H1 (cell line): ENCODE results near the gene S100A8. TPM values are rescaled to one million over a fixed set of nuclear protein-coding genes. Genes with fewer than 3 reads are reported as not detected.
A peak's percentile ranks its signal among the peaks of the same experiment; 100 is the strongest.

Experiments
- CTCF ChIA-PET: fragments of 300-600 bp; sonication (Branson Sonifier 250); formaldehyde crosslinking; loops from one replicate; lab custom pipeline; 2021; ENCODE audit not compliant: partially characterized antibody; lab: Charles Lee
- POLR2A ChIA-PET: fragments of 300-600 bp; sonication (Branson Sonifier 250); formaldehyde crosslinking; loops from one replicate; lab custom pipeline; 2021; ENCODE audit warnings: inconsistent platforms; ENCODE audit not compliant: partially characterized antibody; lab: Charles Lee
- DNase-seq, 2 experiments: peaks; one replicate each; pipeline versions ENCODE4 v3.0.0 to v3.0.0-alpha.2; 2010 to 2022; ENCODE audit warnings: low spot score in 2 of 2, low read depth in 1 of 2, mixed read lengths in 1 of 2
- FAIRE-seq: peaks from 2 replicates; lab custom pipeline; 2011; peaks lifted over from hg19 to GRCh38; lab: Jason Lieb, UNC
- H2AFZ ChIP-seq: 2 replicates; pipeline ENCODE4 v1.8.1; 2012; ENCODE audit warnings: low read length, inconsistent platforms
- H2AK5ac ChIP-seq: 2 replicates; pipeline ENCODE4 v1.6.1; 2013; ENCODE audit warnings: low read depth, low read length
- H2BK120ac ChIP-seq: replicated peaks from 2 replicates; pipeline ENCODE3; 2013; ENCODE audit warnings: low read depth, low read length, inconsistent platforms
- H2BK12ac ChIP-seq: 2 replicates; pipeline ENCODE4 v1.6.1; 2013; ENCODE audit warnings: low read depth, low read length
- H2BK15ac ChIP-seq: 2 replicates; pipeline ENCODE4 v1.6.1; 2013; ENCODE audit warnings: low read length
- H2BK20ac ChIP-seq: 2 replicates; pipeline ENCODE4 v1.6.1; 2013; ENCODE audit warnings: low read length
- H2BK5ac ChIP-seq: 2 replicates; pipeline ENCODE4 v1.6.1; 2013; ENCODE audit warnings: low read depth, low read length
- H3K14ac ChIP-seq: 2 replicates; pipeline ENCODE4 v1.6.1; 2013; ENCODE audit warnings: inconsistent platforms; ENCODE audit not compliant: insufficient read length
- H3K18ac ChIP-seq: 2 replicates; pipeline ENCODE4 v1.6.1; 2013; ENCODE audit warnings: low read length; ENCODE audit errors: extremely low read depth
- H3K23ac ChIP-seq: 2 replicates; pipeline ENCODE4 v1.6.1; 2013; ENCODE audit warnings: inconsistent platforms; ENCODE audit not compliant: insufficient read length
- H3K23me2 ChIP-seq: 2 replicates; pipeline ENCODE4 v1.6.1; 2013; ENCODE audit warnings: low read depth, low read length
- H3K27ac ChIP-seq: 2 replicates; pipeline ENCODE4 v1.6.1; 2011; ENCODE audit warnings: low read depth, low read length, inconsistent platforms
- H3K27me3 ChIP-seq, 4 experiments: replicated peaks in 1 of 4; 1 replicate in 1 of 4; 2 replicates in 3 of 4; pipeline versions ENCODE4 v1.6.1 to v1.8.1; 2011 to 2013; ENCODE audit warnings: low read length in 3 of 4, mild to moderate bottlenecking in 3 of 4, inconsistent platforms in 2 of 4, mixed read lengths in 2 of 4, moderate library complexity in 1 of 4; ENCODE audit not compliant: control insufficient read depth in 3 of 4, insufficient read depth in 3 of 4; ENCODE audit errors: extremely low read depth in 1 of 4
- H3K36me3 ChIP-seq, 4 experiments: 2 replicates each; pipeline versions ENCODE4 v1.6.1 to v1.8.1; 2011 to 2013; ENCODE audit warnings: mild to moderate bottlenecking in 4 of 4, low read length in 3 of 4, moderate library complexity in 2 of 4, control low read depth in 1 of 4, inconsistent platforms in 1 of 4; ENCODE audit not compliant: insufficient read depth in 4 of 4, control insufficient read depth in 2 of 4
- H3K4ac ChIP-seq: replicated peaks from 2 replicates; pipeline ENCODE3; 2013; ENCODE audit warnings: low read length, low read depth, mixed read lengths, inconsistent platforms; ENCODE audit not compliant: insufficient read length
- H3K4me1 ChIP-seq, 4 experiments: replicated peaks in 1 of 4; 1 replicate in 1 of 4; 2 replicates in 3 of 4; pipeline versions ENCODE4 v1.6.1 to v1.8.1; 2011 to 2013; ENCODE audit warnings: low read length in 3 of 4, inconsistent platforms in 2 of 4, mixed read lengths in 1 of 4; ENCODE audit not compliant: insufficient read depth in 4 of 4, control insufficient read depth in 3 of 4
- H3K4me2 ChIP-seq, 2 experiments: 2 replicates each; pipeline versions ENCODE4 v1.6.1 to v1.8.1; 2011 to 2013; ENCODE audit warnings: low read depth in 2 of 2, low read length in 2 of 2, control low read depth in 1 of 2, inconsistent platforms in 1 of 2, mild to moderate bottlenecking in 1 of 2; ENCODE audit not compliant: insufficient read depth in 1 of 2
- H3K4me3 ChIP-seq, 4 experiments: fragments of 200-600, 300-600 bp in 1 of 4; sonication (generic), shearing (Covaris generic), sonication (Bioruptor Twin) in 1 of 4; 2 replicates each; pipeline versions ENCODE4 v1.5.1 to v1.8.1; 2011 to 2016; ENCODE audit warnings: low read length in 4 of 4, low read depth in 3 of 4, control low read depth in 2 of 4, inconsistent platforms in 2 of 4, mild to moderate bottlenecking in 2 of 4, mixed read lengths in 1 of 4, moderate library complexity in 1 of 4; ENCODE audit not compliant: insufficient read depth in 2 of 4; ENCODE audit errors: extremely low read depth in 1 of 4
- H3K56ac ChIP-seq: replicated peaks from 2 replicates; pipeline ENCODE3; 2013; ENCODE audit warnings: low read depth, mild to moderate bottlenecking, mixed read lengths, low read length, inconsistent platforms; ENCODE audit not compliant: insufficient read length
- H3K79me1 ChIP-seq: 2 replicates; pipeline ENCODE4 v1.6.1; 2013; ENCODE audit warnings: low read depth, low read length, control low read depth
- H3K79me2 ChIP-seq, 2 experiments: 2 replicates each; pipeline versions ENCODE4 v1.6.1 to v1.8.1; 2012 to 2013; ENCODE audit warnings: low read length in 2 of 2, mild to moderate bottlenecking in 2 of 2, inconsistent platforms in 1 of 2; ENCODE audit not compliant: insufficient read depth in 2 of 2, control insufficient read depth in 1 of 2
- H3K9ac ChIP-seq, 4 experiments: replicated peaks in 1 of 4; 1 replicate in 1 of 4; 2 replicates in 3 of 4; pipeline versions ENCODE4 v1.6.1 to v1.8.1; 2011 to 2013; ENCODE audit warnings: low read depth in 3 of 4, low read length in 3 of 4, control low read depth in 2 of 4, mild to moderate bottlenecking in 2 of 4, moderate library complexity in 2 of 4, inconsistent platforms in 1 of 4; ENCODE audit errors: extremely low read depth in 1 of 4
- H3K9me3 ChIP-seq, 2 experiments: 2 replicates each; pipeline versions ENCODE4 v1.6.1 to v1.8.1; 2012 to 2013; ENCODE audit warnings: mild to moderate bottlenecking in 2 of 2, moderate library complexity in 2 of 2, control low read depth in 1 of 2, inconsistent platforms in 1 of 2, low read depth in 1 of 2, low read length in 1 of 2, mixed read lengths in 1 of 2; ENCODE audit not compliant: insufficient read depth in 2 of 2
- H4K20me1 ChIP-seq, 2 experiments: replicated peaks in 1 of 2; 2 replicates each; pipeline versions ENCODE3 to v1.8.1; 2011 to 2013; ENCODE audit warnings: inconsistent platforms in 2 of 2, low read length in 2 of 2, mild to moderate bottlenecking in 1 of 2; ENCODE audit not compliant: insufficient read depth in 2 of 2, control insufficient read depth in 1 of 2
- H4K5ac ChIP-seq: 2 replicates; pipeline ENCODE4 v1.6.1; 2013; ENCODE audit warnings: low read length, low read depth, mixed read lengths, inconsistent platforms; ENCODE audit not compliant: insufficient read length
- H4K8ac ChIP-seq: 2 replicates; pipeline ENCODE4 v1.8.0; 2013; ENCODE audit warnings: mild to moderate bottlenecking, moderate library complexity, low read length, inconsistent platforms; ENCODE audit not compliant: insufficient read depth; ENCODE audit errors: extremely low read depth
- H4K91ac ChIP-seq: replicated peaks from 2 replicates; pipeline ENCODE3; 2013; ENCODE audit warnings: low read length, mixed read lengths, inconsistent platforms; ENCODE audit not compliant: insufficient read length
- ASH2L ChIP-seq: fragments of 200-600, 300-600 bp; sonication (generic); IDR thresholded peaks from one replicate; pipeline ENCODE4 v1.7.1; 2017; ENCODE audit warnings: low read length
- CEBPB ChIP-seq: IDR thresholded peaks from 2 replicates; pipeline ENCODE4 v1.6.1; 2012; ENCODE audit warnings: low read depth, low read length
- EP300 ChIP-seq, 2 experiments: IDR thresholded peaks; 1 replicate in 1 of 2; 2 replicates in 1 of 2; pipeline ENCODE4 v1.6.1; 2011 to 2012; ENCODE audit warnings: low read depth in 2 of 2, low read length in 2 of 2, mild to moderate bottlenecking in 2 of 2, borderline replicate concordance in 1 of 2, inconsistent platforms in 1 of 2, moderate library complexity in 1 of 2
- POLR2AphosphoS5 ChIP-seq: IDR thresholded peaks from 2 replicates; pipeline ENCODE4 v1.6.1; 2011; ENCODE audit warnings: low read depth, low read length
- RAD21 ChIP-seq, 2 experiments: IDR thresholded peaks in 1 of 2; conservative IDR thresholded peaks in 1 of 2; 2 replicates each; pipeline ENCODE4 v1.6.1; 2011; ENCODE audit warnings: low read depth in 2 of 2, low read length in 2 of 2, improper control_type of control experiment in 1 of 2, inconsistent platforms in 1 of 2, mild to moderate bottlenecking in 1 of 2, moderate library complexity in 1 of 2
- RXRA ChIP-seq: IDR thresholded peaks from 2 replicates; pipeline ENCODE4 v1.6.1; 2011; ENCODE audit warnings: low read depth, mild to moderate bottlenecking, low read length, moderate library complexity; ENCODE audit not compliant: insufficient read depth
- WGBS, 2 experiments: shearing (Covaris generic) in 1 of 2; methylation state at CpG; one replicate each; pipeline versions ENCODE4 v1.1.6 to v1.1.7; 2013 to 2015; ENCODE audit warnings: low lambda C conversion rate in 2 of 2, mixed read lengths in 2 of 2, inconsistent platforms in 1 of 2, low coverage in 1 of 2, missing lambda C conversion rate in 1 of 2; ENCODE audit not compliant: insufficient replicate concordance in 2 of 2, insufficient coverage in 1 of 2, insufficient read length in 1 of 2; ENCODE audit errors: extremely low coverage in 1 of 2, missing lambda C conversion rate in 1 of 2; 5-methylcytosine and 5-hydroxymethylcytosine counted together
- polyA plus RNA-seq, 7 experiments: library from polyadenylated mRNA; depleted of rRNA in 3 of 7; stranded (reverse) in 5 of 7; unstranded in 2 of 7; fragments of >200 nt in 5 of 7; fragments of 200-250 nt in 2 of 7; gene quantifications; 1 replicate in 5 of 7; 2 replicates in 1 of 7; 4 replicates in 1 of 7; pipeline versions ENCODE4 v1.2.1 to v1.2.3, GENCODE V29; 2011 to 2013; ENCODE audit warnings: missing spikeins in 2 of 7, mixed read lengths in 2 of 7
- total RNA-seq: library from RNA; stranded (reverse); fragmentation: NEBNext Ultra II Directional; extraction: Animal tissue kit (Norgen Biotek cat#: 25700); gene quantifications from 2 replicates; pipeline ENCODE4 v1.2.1, GENCODE V29; 2021

Gene S100A8
- total and polyA plus RNA-seq, 2 of the 8 experiments (the other 6 are each of a cell fraction or from before 2014, with no cell fraction given): not detected

GRCh38 chr1:153347856-153348255, 43.0 kb downstream of the S100A8 start:
- H3K18ac ChIP-seq: no peak overlapping the region
- H2BK15ac ChIP-seq: no peak overlapping the region
- H3K27ac ChIP-seq: no peak overlapping the region
- H3K4me3 ChIP-seq: no peak overlapping the region
- H2BK20ac ChIP-seq: no peak overlapping the region
- TF ChIP-seq CEBPB (no peak), EP300 (IDR thresholded peaks at IDR 0.05; ENCODE audit: borderline replicate concordance in 1 of 2, low read depth in 2 of 2, low read length in 2 of 2) (no peak), RXRA (no peak), ASH2L (no peak), POLR2AphosphoS5 (no peak), RAD21 (IDR thresholded peaks at IDR 0.05 in 1 of 2, conservative IDR thresholded peaks at IDR 0.05 in 1 of 2; ENCODE audit: low read depth in 2 of 2, low read length in 2 of 2) (no peak)
- no peaks in the 10 kb centered on the region for H3K23me2 ChIP-seq
- peaks cover 0 to 2% (median 0%) of the 10 kb centered on the region in 4 experiments; a peak in 1 of 7 replicates for H3K27me3 ChIP-seq
- H4K91ac ChIP-seq: no peak overlapping the region
- ChIA-PET POLR2A (interaction anchor here (0.6 kb wide), 1 partner anchor 287 kb away, joined by 4 read pairs; no protein-coding TSS in a partner anchor), CTCF (interaction anchor here (0.6 to 8.5 kb wide), 4 partner anchors 11 to 145 kb away, joined by 3 to 360 read pairs (median 4); no protein-coding TSS in a partner anchor)
- no peak overlapping the region for H2AK5ac ChIP-seq
- H3K79me2 ChIP-seq: no peaks in the 10 kb centered on the region
- no peaks in the 10 kb centered on the region for H3K79me1 ChIP-seq
- WGBS, 2 experiments: 75% methylated on average over 7 of the region's 7 CpGs; no CpG with 5 or more reads in 1 of the 2 experiments
- DNase-seq: peak in 1 of 2 experiments; percentile 8
- no peak overlapping the region for H2BK120ac ChIP-seq
- no peak overlapping the region for H2BK12ac ChIP-seq
- no peak overlapping the region for H3K56ac ChIP-seq
- no peak overlapping the region for H2AFZ ChIP-seq
- H3K23ac ChIP-seq: no peak overlapping the region
- no peak overlapping the region for H2BK5ac ChIP-seq
- H3K4me2 ChIP-seq: no peak overlapping the region
- FAIRE-seq: no peak
- no peak overlapping the region for H3K14ac ChIP-seq
- no peak overlapping the region for H3K4ac ChIP-seq
- no peaks in the 10 kb centered on the region; a peak in 1 of 7 replicates for H3K4me1 ChIP-seq
- H3K36me3 ChIP-seq: no peaks in the 10 kb centered on the region
- H4K20me1 ChIP-seq: no peaks in the 10 kb centered on the region
- H4K5ac ChIP-seq: no peak overlapping the region
- no peak overlapping the region for H4K8ac ChIP-seq
- H3K9ac ChIP-seq: no peak overlapping the region
- H3K9me3 ChIP-seq: no peaks in the 10 kb centered on the region
